Transverse colon (tissue), 4 donors: ENCODE measurements around the gene KATNB1.

Experiments
- EP300 ChIP-seq: sonication (generic); formaldehyde crosslinking; IDR thresholded peaks from one replicate; pipeline ENCODE4 v1.6.1; 2017; ENCODE audit warnings: antibody characterized with exemption, low read depth
- POLR2A ChIP-seq: fragments of 450-650 bp; IDR thresholded peaks from one replicate; pipeline ENCODE4 v1.6.1; 2016; ENCODE audit warnings: antibody characterized with exemption, mild to moderate bottlenecking, moderate library complexity
- POLR2AphosphoS5 ChIP-seq, 3 donors: sonication (generic); formaldehyde crosslinking; IDR thresholded peaks; one replicate each; pipeline ENCODE4 v1.6.1; 2016; ENCODE audit warnings: antibody characterized with exemption in 3 of 3
- TF ChIP-seq, protein P1 (sequence below), 5 experiments: fragments of 200-600 bp in 3 of 5; fragments of 450-650 bp in 2 of 5; sonication (generic) in 3 of 5; IDR thresholded peaks; 1 replicate in 2 of 5; 2 replicates in 3 of 5; pipeline ENCODE4 v1.5.1; 2016 to 2017; ENCODE audit warnings: antibody characterized with exemption in 5 of 5, inconsistent platforms in 3 of 5, mild to moderate bottlenecking in 2 of 5, moderate library complexity in 1 of 5

DNA sequence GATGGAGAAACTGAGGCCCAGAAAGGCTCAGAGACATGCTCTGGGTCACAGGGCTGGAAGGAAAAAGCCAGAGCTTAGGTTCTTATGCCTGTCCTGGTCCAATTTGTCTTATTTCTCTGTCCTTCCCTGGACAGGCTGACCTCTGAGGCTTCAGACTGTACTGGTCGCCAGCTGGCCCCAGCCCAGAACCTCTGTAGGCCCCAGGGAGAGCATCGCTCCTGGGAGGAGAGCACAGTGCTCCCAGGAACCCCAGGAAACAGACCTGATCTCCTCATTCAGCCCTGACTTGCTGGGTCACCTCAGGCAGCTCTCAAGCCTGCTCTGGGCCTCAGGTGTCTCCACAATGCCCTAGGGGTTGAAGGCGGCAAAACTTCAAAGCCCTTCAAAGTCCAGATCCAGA lies 36.1 kb upstream of the KATNB1 start:
- TF ChIP-seq, protein P1, sequence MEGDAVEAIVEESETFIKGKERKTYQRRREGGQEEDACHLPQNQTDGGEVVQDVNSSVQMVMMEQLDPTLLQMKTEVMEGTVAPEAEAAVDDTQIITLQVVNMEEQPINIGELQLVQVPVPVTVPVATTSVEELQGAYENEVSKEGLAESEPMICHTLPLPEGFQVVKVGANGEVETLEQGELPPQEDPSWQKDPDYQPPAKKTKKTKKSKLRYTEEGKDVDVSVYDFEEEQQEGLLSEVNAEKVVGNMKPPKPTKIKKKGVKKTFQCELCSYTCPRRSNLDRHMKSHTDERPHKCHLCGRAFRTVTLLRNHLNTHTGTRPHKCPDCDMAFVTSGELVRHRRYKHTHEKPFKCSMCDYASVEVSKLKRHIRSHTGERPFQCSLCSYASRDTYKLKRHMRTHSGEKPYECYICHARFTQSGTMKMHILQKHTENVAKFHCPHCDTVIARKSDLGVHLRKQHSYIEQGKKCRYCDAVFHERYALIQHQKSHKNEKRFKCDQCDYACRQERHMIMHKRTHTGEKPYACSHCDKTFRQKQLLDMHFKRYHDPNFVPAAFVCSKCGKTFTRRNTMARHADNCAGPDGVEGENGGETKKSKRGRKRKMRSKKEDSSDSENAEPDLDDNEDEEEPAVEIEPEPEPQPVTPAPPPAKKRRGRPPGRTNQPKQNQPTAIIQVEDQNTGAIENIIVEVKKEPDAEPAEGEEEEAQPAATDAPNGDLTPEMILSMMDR (IDR thresholded peaks at IDR 0.05): no peak
- TF ChIP-seq POLR2AphosphoS5 (IDR thresholded peaks at IDR 0.05): no peak
- no peak for TF ChIP-seq POLR2A
- TF ChIP-seq EP300: no peak
